NCI-H2029 (cell line): ENCODE measurements around the gene SMOC1.

Source experiments
- DNase-seq: peaks from one replicate; lab custom pipeline; 2025; lab: John Stamatoyannopoulos, UW

Gene SMOC1

DNA sequence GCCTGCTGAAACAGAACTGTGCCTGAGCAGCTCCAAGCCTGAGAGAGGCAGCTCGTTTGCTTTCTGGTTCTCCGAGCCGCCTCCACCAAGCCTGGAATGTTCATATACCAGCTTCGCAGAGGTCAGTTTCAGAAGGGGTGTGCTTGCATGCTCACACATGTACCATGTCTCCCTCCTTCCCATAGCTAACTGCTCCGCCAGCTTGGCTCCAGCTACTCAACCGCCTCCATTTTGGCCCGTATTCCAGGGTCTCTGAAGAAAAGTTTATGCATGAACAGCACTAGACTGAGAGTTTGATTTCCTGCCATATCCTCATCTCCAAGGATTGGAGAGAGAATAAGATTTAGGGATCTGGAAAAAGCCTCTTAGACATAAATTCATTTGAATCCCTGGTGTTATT is 103.7 kb downstream of the SMOC1 start:
- DNase-seq = no peak

GRCh38 chr14:69983317-69983716 is 104.1 kb downstream of the SMOC1 start:
- DNase-seq = no peak

DNA sequence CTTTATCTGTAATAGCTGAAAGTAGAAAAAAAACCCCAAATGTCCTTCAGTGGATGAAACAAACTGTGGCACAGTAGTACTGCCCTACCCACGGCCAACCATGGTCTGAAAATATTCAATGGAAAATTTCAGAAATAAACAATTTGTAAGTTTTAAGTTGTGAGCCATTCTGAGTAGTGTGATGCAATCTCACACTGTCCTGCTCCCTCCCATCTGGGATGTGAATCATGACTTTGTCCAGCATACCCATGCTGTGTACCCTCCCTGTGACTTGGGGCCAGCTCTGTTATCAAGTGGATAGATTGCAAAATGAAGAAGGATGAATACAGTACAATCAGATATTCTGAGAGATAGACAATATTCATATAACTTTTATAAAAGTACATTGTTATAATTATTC is 106.2 kb downstream of the SMOC1 start:
- DNase-seq = no peak

DNA sequence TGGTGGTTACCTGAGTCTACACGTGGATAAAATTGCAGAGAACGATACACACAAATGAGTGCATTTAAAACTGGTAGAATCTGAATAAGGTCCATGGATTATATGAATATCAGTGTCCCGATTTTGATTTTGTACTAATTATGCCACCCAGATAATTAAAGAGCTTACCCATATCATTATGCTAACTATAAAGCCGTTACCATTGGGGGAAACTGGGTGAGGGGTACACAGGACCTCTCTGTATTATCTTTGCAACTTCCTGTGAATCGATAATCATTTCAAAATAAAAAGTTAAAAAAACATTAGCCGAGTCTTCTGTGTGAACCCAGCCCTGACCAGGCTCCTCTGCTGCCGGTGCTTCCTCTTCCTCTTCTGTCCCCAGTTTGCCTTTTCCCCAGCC is 107.1 kb downstream of the SMOC1 start:
- no peak for DNase-seq

- no peak for DNase-seq
Measured at GRCh38 chr14:69987406-69988121, 108.3 kb downstream of the SMOC1 start.

- DNase-seq = no peak
Measured at GRCh38 chr14:69988979-69989378, 109.8 kb downstream of the SMOC1 start.

DNA sequence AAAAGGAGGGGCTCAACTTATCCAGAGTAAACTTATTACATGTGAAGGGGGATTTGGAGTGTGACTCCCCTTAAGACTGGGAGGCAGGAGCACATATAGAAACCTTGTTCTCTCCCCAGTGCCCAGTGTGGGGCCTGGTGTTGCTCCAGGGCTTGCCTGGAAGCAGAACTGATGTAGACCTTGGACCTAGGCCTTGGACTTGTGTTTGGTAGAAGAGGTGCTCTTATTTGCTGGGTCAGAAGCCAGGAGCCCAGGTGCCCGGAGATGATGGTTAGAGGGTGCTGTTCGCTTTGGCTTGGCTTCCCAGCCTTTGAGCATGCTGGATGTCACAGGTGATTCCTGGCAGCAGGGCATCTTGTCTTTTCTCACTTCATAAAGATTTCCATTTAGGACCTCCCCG is 110.4 kb downstream of the SMOC1 start:
- DNase-seq = no peak

GRCh38 chr14:69990323-69990722 is 111.1 kb downstream of the SMOC1 start:
- DNase-seq = no peak

- DNase-seq = no peak
Measured at GRCh38 chr14:69991422-69991821, 112.2 kb downstream of the SMOC1 start.

- no peak for DNase-seq
Measured at GRCh38 chr14:69992564-69992963, 113.3 kb downstream of the SMOC1 start.

DNA sequence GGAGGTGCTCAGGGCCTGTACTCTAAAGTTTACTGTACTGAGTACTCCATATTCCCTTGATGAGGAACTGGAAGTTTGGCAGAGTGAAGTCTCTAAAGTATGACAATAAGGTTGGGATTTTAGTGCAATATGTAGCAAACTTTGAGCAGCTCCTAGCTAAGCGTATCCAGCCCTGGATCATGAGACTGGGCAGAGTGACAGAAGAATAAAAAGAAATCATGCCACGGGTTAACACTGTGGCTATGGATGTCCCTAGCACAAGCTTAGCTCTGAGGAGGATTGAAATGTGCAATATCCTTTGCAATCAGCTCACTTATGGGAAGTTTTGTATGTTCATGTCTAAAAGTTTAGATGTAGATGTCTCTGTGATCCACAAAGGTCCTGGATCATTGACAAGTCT is 114.1 kb downstream of the SMOC1 start:
- no peak for DNase-seq

DNA sequence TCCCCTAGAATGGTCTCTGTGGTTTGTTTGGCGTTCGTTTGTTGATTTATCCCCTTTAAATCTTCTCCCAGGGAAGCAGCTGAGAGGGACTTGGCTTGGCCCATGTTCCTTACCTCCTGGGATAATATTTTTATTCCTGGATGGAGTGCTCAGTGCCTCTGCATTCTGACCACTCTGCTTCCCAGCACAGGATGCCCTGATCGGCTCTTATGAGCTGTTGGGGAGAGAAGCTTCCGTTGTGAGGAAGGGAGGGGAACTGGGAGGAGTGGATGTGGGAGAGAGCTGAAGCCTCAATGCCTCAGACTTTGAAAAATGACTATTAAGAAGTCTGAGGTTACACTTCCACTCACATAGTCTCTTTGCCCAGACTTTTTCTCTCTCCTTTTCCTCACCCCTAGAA is 114.8 kb downstream of the SMOC1 start:
- DNase-seq = no peak

GRCh38 chr14:69996216-69996615 is 117.0 kb downstream of the SMOC1 start:
- no peak for DNase-seq

DNA sequence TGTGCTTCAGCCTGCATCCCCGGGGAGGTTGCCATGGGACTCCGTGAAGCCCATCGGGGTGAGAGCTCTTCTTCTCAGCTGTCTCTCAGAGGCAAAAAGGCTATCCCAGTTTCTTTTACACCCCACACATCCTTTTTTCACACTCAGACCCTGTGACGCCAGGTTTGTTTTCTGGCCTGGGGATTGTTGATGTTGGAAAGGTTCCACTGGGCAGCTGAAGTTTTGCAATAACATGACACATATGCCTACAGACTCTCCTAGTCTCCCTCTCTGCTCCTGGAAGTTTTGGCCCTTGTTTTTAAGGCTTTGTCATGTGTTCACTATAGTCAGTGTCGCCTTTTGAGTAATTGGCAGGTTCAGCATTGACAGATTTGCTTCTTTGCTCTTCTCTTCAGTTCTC is 118.6 kb downstream of the SMOC1 start:
- peak; percentile 10 for DNase-seq

DNA sequence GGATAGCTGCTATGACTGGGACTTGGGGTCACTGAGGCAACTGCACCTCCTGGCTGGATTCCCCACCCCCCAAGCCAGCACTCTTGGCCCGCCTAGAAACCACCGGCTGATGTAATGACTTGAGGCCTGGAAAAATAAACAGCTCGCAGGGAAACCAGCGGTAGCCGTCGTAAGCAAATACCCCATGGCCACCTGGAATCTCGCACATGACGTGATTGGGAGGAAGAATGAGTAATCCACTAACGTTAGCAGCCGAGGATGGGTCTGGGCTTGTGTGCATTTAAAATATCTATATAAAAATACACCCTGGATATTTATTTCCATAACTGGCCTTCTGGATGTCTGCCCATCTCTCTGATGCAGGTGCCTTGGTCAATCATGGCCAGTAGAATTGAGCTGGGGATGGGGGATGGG is 120.1 kb downstream of the SMOC1 start:
- peak; percentile 58 for DNase-seq

DNA sequence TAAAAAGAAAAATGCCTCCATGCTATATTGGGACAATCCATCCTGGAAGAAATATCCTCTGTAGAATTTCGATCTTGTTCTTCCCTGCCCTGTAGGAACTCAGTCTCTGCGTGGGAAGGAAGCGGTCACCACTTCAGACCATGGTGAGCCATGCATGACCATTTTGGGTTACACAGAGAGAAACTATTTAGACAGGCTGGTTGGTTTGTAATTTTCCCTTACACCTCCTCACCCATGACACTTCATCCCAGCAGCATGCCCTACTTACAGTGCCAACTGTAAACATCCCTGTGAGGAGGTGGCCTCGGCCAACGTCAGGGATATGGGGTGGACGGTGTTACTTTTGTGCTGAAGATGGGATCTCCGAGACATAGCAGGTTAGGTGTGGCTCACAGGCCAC is 121.4 kb downstream of the SMOC1 start:
- no peak for DNase-seq

DNA sequence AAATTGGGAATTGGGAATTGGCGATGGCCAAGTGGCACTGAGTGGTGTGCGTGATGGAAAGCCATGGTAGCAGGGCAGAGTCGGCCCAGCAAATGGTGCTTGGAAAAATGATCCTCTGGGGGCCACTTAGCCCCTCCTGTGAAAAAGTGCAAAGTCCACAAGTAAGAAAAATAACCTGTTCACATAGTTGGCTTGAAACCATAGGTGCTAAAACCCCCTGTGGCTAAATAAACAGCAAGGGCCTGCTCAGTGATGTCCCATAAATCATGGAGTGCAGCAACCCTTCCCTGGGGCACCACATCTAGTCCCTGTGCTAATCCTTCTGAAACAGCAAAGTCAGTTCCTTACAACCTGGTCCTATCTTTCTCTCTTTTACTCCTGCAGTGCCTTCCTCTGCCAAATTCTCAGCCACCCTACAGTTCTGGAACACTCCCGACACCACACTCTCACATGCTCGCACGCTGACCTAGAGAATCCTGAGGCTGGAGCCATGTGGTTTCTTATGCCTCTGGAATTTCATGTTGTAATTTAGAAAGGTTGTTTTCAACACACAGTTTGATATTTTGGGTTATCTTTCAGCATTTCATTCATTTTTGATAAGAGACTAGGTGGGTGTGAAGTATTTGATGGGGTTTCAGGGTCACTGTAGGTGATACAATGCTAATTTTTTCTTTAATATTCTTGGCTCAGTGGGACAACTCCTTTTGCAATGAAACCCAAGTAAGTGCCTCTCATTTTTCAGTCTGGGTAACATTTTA is 123.6 kb downstream of the SMOC1 start:
- DNase-seq = no peak

DNA sequence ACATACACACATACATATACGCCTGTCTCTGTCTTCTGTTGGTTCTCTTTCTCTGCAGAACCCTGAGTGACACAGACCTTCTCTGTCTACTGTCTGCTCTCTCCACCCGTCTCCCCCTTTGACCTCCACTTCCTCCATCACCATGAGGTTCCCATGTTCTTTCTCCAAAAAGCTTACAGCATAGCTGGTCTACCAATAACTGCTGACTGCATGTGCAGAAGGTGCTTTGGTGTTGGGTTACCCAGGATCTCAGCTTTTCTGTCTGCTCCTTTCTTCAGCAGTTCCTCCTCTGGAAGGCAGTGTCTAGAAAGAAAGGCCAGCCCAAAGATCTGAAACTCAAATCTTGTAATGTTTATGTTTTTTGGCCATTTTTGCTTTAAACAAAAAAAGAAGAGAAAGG is 125.6 kb downstream of the SMOC1 start:
- DNase-seq = no peak

- no peak for DNase-seq
Measured at GRCh38 chr14:70005281-70005805, 126.1 kb downstream of the SMOC1 start.

- DNase-seq = no peak
Measured at GRCh38 chr14:70006699-70007098, 127.5 kb downstream of the SMOC1 start.

DNA sequence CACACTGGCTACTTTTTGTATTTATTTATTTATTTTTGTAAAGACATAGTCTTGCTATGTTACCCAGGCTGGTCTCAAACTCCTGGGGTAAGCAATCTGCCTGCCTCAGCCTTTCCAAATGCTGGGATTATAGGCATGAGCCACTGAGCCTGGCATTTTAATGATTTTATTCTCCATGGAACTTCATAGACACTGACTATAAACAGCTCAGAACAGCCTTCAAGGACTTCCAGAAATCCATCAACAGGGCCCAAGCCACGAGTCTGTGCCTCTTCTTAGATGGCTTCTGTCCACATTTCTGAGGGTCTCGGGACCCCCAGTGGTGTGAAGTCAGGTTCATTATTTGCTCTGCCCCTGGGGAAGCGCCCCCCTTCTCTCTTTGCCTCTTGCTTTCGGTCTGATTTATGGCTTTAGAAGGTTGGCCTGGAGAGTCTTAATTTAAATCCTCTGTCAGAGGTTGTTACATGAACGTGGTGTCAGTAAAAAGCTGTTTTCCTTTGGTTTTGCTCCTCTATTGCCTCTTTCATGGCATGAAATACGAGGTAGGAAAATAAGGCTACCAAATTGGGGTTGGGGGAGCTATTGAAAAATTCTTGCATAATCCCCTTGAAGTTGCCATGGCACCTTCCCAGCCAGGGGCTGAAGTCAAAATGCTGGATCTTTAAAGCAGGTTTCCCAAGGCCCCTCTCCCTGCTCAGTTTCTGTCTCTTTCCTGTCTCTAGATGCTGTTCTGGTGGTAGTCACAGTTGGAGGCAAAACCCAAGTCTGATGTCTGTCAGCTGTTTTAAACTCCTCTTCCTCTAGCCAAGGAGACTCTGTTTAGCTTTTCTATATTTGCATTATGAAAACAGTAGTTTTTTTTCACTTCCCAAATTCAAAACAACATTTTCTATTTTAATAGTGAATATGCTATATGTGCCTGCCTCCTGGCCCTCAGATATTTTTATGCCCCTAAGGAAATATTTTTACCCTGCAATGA is 129.4 kb downstream of the SMOC1 start:
- no peak for DNase-seq

DNA sequence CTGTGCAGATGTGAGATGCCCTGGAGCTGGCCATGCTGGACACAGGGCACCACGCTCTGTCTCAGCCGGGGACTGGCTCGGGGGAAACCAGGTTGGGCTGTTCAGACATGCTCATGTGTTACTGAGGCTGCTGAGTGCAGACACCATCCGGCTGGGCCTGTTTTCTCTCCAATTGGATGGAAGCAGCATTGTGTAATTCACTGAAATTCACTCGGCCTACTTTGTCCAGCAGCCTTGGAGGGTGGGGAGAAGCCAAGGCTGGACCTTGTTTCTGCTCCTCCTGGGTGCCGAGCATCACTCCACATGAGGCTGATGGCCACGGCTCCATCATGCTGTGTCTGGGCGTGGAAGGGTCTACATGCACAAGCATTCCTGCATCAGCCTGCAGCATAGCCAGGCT is 130.7 kb downstream of the SMOC1 start:
- DNase-seq = no peak
